IMR-90 (cell line): ENCODE measurements around the gene GRIN2D. TPM values are rescaled to one million over a fixed set of nuclear protein-coding genes. Genes with fewer than 3 reads are reported as not detected.

Source experiments
- ATAC-seq: fragments of 200-7000 bp; cut with Tn5 transposase; 2 replicates; pipeline ENCODE4 v1.9.1; 2020; ENCODE audit warnings: low read depth, mild to moderate bottlenecking, moderate library complexity
- BruUV-seq: library from RNA; stranded (reverse); fragments of 400-500 nt; replicated peaks from 2 replicates; lab custom pipeline; 2021; lab: Mats Ljungman, UMichigan
- CTCF ChIA-PET: fragments of 300-600 bp; formaldehyde crosslinking; extraction: SDS; loops from one replicate; lab custom pipeline; 2021; ENCODE audit warnings: antibody characterized with exemption; lab: Yijun Ruan, JAX
- POLR2A ChIA-PET: fragments of 300-600 bp; sonication (Branson Sonifier 250); formaldehyde crosslinking; loops from one replicate; lab custom pipeline; 2022; ENCODE audit warnings: antibody characterized with exemption; ENCODE audit not compliant: unreplicated experiment; lab: Charles Lee
- DNase-seq: peaks from one replicate; pipeline ENCODE4 v3.0.0; 2013
- H2AFZ ChIP-seq: replicated peaks from 2 replicates; pipeline ENCODE3; 2013; ENCODE audit warnings: low read length, mild to moderate bottlenecking; ENCODE audit not compliant: poor library complexity
- H2AK5ac ChIP-seq: 2 replicates; pipeline ENCODE4 v1.6.1; 2013; ENCODE audit warnings: low read depth, low read length, inconsistent platforms
- H2AK9ac ChIP-seq: replicated peaks from 2 replicates; pipeline ENCODE3; 2013; ENCODE audit warnings: mild to moderate bottlenecking, low read depth, low read length, moderate library complexity; ENCODE audit not compliant: poor library complexity
- H2BK120ac ChIP-seq: 2 replicates; pipeline ENCODE4 v1.6.1; 2013; ENCODE audit warnings: low read depth, low read length, inconsistent platforms
- H2BK15ac ChIP-seq: 3 replicates; pipeline ENCODE4 v1.6.1; 2013; ENCODE audit warnings: low read depth, low read length, inconsistent platforms
- H2BK20ac ChIP-seq: 2 replicates; pipeline ENCODE4 v1.6.1; 2013; ENCODE audit warnings: low read depth, mild to moderate bottlenecking, inconsistent platforms, low read length, moderate library complexity
- H2BK5ac ChIP-seq: 2 replicates; pipeline ENCODE4 v1.6.1; 2013; ENCODE audit warnings: mild to moderate bottlenecking, low read depth, low read length, inconsistent platforms; ENCODE audit not compliant: poor library complexity, severe bottlenecking
- H3K14ac ChIP-seq: replicated peaks from 2 replicates; pipeline ENCODE4 v1.6.1; 2013; ENCODE audit warnings: low read depth, low read length, inconsistent platforms
- H3K18ac ChIP-seq: 2 replicates; pipeline ENCODE4 v1.6.1; 2013; ENCODE audit warnings: low read depth, low read length, control low read depth
- H3K23ac ChIP-seq: 2 replicates; pipeline ENCODE4 v1.6.1; 2013; ENCODE audit warnings: low read depth, low read length, inconsistent platforms
- H3K27ac ChIP-seq: 2 replicates; pipeline ENCODE4 v1.5.1; 2013; ENCODE audit warnings: mild to moderate bottlenecking, control low read depth, low read length; ENCODE audit not compliant: insufficient read depth
- H3K27me3 ChIP-seq: 2 replicates; pipeline ENCODE4 v1.6.1; 2013; ENCODE audit warnings: low read length; ENCODE audit not compliant: control insufficient read depth, insufficient read depth
- H3K36me3 ChIP-seq: 2 replicates; pipeline ENCODE4 v1.6.1; 2013; ENCODE audit warnings: low read length, mixed read lengths; ENCODE audit not compliant: control insufficient read depth, insufficient read depth
- H3K4ac ChIP-seq: 2 replicates; pipeline ENCODE4 v1.6.1; 2013; ENCODE audit warnings: low read depth, low read length, inconsistent platforms
- H3K4me1 ChIP-seq: 2 replicates; pipeline ENCODE4 v1.6.1; 2013; ENCODE audit warnings: low read length, mixed read lengths; ENCODE audit not compliant: control insufficient read depth, insufficient read depth
- H3K4me2 ChIP-seq: 2 replicates; pipeline ENCODE4 v1.6.1; 2013; ENCODE audit warnings: low read depth, mild to moderate bottlenecking, control low read depth, low read length, moderate library complexity
- H3K4me3 ChIP-seq: 2 replicates; pipeline ENCODE4 v1.5.1; 2013; ENCODE audit warnings: low read depth, mild to moderate bottlenecking, control low read depth, low read length, moderate library complexity; ENCODE audit not compliant: insufficient read depth
- H3K56ac ChIP-seq: 2 replicates; pipeline ENCODE4 v1.6.1; 2013; ENCODE audit warnings: low read length, inconsistent platforms; ENCODE audit not compliant: insufficient read depth; ENCODE audit errors: extremely low read depth
- H3K79me1 ChIP-seq, 2 experiments: 2 replicates each; pipeline ENCODE4 v1.6.1; 2013; ENCODE audit warnings: low read length in 2 of 2, inconsistent platforms in 1 of 2, low read depth in 1 of 2
- H3K9ac ChIP-seq: 2 replicates; pipeline ENCODE4 v1.6.1; 2013; ENCODE audit warnings: low read depth, low read length, control low read depth
- H3K9me1 ChIP-seq: 2 replicates; pipeline ENCODE4 v1.6.1; 2013; ENCODE audit warnings: low read length, inconsistent platforms; ENCODE audit not compliant: insufficient read depth
- H3K9me3 ChIP-seq: 2 replicates; pipeline ENCODE4 v1.6.1; 2013; ENCODE audit warnings: low read length; ENCODE audit not compliant: control insufficient read depth, insufficient read depth
- H4K20me1 ChIP-seq: 2 replicates; pipeline ENCODE4 v1.6.1; 2013; ENCODE audit warnings: low read length, inconsistent platforms; ENCODE audit not compliant: insufficient read depth
- H4K5ac ChIP-seq: 2 replicates; pipeline ENCODE4 v1.6.1; 2013; ENCODE audit warnings: mild to moderate bottlenecking, low read depth, low read length, control low read depth
- H4K8ac ChIP-seq, 2 experiments: 2 replicates each; pipeline ENCODE4 v1.6.1; 2013; ENCODE audit warnings: low read depth in 2 of 2, low read length in 2 of 2, control low read depth in 1 of 2, inconsistent platforms in 1 of 2
- H4K91ac ChIP-seq: 2 replicates; pipeline ENCODE4 v1.6.1; 2013; ENCODE audit warnings: low read depth, low read length, inconsistent platforms; ENCODE audit not compliant: insufficient read depth
- BHLHE40 ChIP-seq: fragments of 150-350 bp; IDR thresholded peaks from 2 replicates; pipeline ENCODE4 v1.6.1; 2016; ENCODE audit warnings: mild to moderate bottlenecking, low read depth, low read length
- CEBPB ChIP-seq: IDR thresholded peaks from 2 replicates; pipeline ENCODE4 v1.6.1; 2012; ENCODE audit warnings: low read depth, low read length, improper control_type of control experiment
- ELK1 ChIP-seq: fragments of 150-350 bp; IDR thresholded peaks from 2 replicates; pipeline ENCODE4 v1.6.1; 2016; ENCODE audit warnings: low read depth, mild to moderate bottlenecking, low read length, moderate library complexity, borderline replicate concordance
- RFX5 ChIP-seq: IDR thresholded peaks from 2 replicates; pipeline ENCODE4 v1.8.0; 2012; ENCODE audit warnings: low read depth, mild to moderate bottlenecking, low read length, moderate library complexity
- SMC3 ChIP-seq: fragments of 150-350 bp; IDR thresholded peaks from 2 replicates; pipeline ENCODE4 v1.6.1; 2016; ENCODE audit warnings: low read depth, mild to moderate bottlenecking, antibody characterized with exemption, low read length, moderate library complexity
- USF2 ChIP-seq: fragments of 150-350 bp; IDR thresholded peaks from 2 replicates; pipeline ENCODE4 v1.6.1; 2017; ENCODE audit warnings: mild to moderate bottlenecking, antibody characterized with exemption, low read length, low read depth
- WGBS, 2 experiments: methylation state at CpG; one replicate each; pipeline versions ENCODE4 v1.1.5 to v1.1.7; 2013; ENCODE audit warnings: missing lambda C conversion rate in 2 of 2; ENCODE audit not compliant: insufficient read length in 1 of 2; ENCODE audit errors: extremely low coverage in 2 of 2; 5-methylcytosine and 5-hydroxymethylcytosine counted together
- dilution Hi-C: fragments of 300-500 bp; cut with HindIII; formaldehyde crosslinking; loops from one replicate; pipeline ENCODE4 v1.14.3; 2018; ENCODE audit warnings: low sequenced_read_pairs; ENCODE audit not compliant: unreplicated experiment
- in situ Hi-C: fragments of 300-500 bp; cut with MboI; formaldehyde crosslinking; loops from 3 replicates; pipeline ENCODE4 v1.14.3; 2019; ENCODE audit warnings: low sequenced_read_pairs, inconsistent platforms, mixed read lengths
- intact Hi-C: fragments of 100-400 bp; cut with micrococcal nuclease; formaldehyde crosslinking; loops from 2 replicates; pipeline ENCODE4 v1.10.0; 2022
- polyA plus RNA-seq, 3 experiments: library from polyadenylated mRNA; depleted of rRNA; stranded (reverse); fragments of >200 nt; gene quantifications; 2 replicates each; pipeline ENCODE4 v1.2.3, GENCODE V29; 2012; ENCODE audit warnings: low replicate concordance in 1 of 3
- total RNA-seq: library from RNA; depleted of rRNA; stranded (reverse); fragments of >200 nt; gene quantifications from 2 replicates; pipeline ENCODE4 v1.2.3, GENCODE V29; 2012

GRIN2D gene
- total and polyA plus RNA-seq, 2 of the 4 experiments (the other 2 are of a cell fraction) = under 0.01 to 0.24 TPM

GRCh38 chr19:48392860-48393558, 459 bp upstream of the GRIN2D start:
- Histone ChIP-seq H3K14ac (no peak overlapping the region), H3K4ac (no peak overlapping the region), H3K9ac (no peak overlapping the region), H3K9me3 (no peaks in the 10 kb centered on the region), H2AK5ac (no peak overlapping the region), H2BK20ac (no peak overlapping the region), H3K56ac (no peak overlapping the region), H2BK15ac (no peak overlapping the region), H4K5ac (no peak overlapping the region), H3K79me1 (peaks cover 3 to 25% of the 10 kb centered on the region in 2 experiments), H3K36me3 (peaks cover 8% of the 10 kb centered on the region), H3K27me3 (peaks cover 51% of the 10 kb centered on the region), H2AK9ac (peak overlapping the region; percentile 42), H3K27ac (no peak overlapping the region), H3K4me3 (no peak overlapping the region), H4K8ac (no peak overlapping the region), H4K91ac (no peak overlapping the region), H3K9me1 (peaks cover 6% of the 10 kb centered on the region; the same call in 1 of the 2 replicates), H3K4me1 (peaks cover 7% of the 10 kb centered on the region; the same call in 1 of the 2 replicates), H2AFZ (peak overlapping the region; percentile 79), H3K4me2 (no peak overlapping the region), H4K20me1 (peaks cover 9% of the 10 kb centered on the region), H3K23ac (no peak overlapping the region), H2BK120ac (no peak overlapping the region), H2BK5ac (no peak overlapping the region), H3K18ac (no peak overlapping the region)
- in situ Hi-C loops = no loop called here
- intact Hi-C loops = loop anchor here (10.0 kb wide), 1 partner anchor 68 kb away; the partner anchor contains the start of gene EMP3
- ChIA-PET CTCF (no interaction called here), POLR2A (interaction anchor here (0.6 kb wide), 1 partner anchor 10 kb away, joined by 3 read pairs; no protein-coding TSS in a partner anchor)
- TF ChIP-seq USF2 = no peak
- TF ChIP-seq ELK1 = no peak
- TF ChIP-seq CEBPB = no peak
- no peak for TF ChIP-seq BHLHE40
- TF ChIP-seq RFX5 = no peak
- no peak for TF ChIP-seq SMC3
- WGBS, 2 experiments = 95% methylated on average over 7 of the region's 15 CpGs; no CpG with 5 or more reads in 1 of the 2 experiments
- DNase-seq (no peak), ATAC-seq (no peak)
- BruUV-seq = no TSS peak
- dilution Hi-C loops = no loop called here
